AG20443 (cell line): ENCODE data around the gene USP40.

Experiments used
- DNase-seq: peaks from one replicate; pipeline ENCODE4 v3.0.0; 2012; ENCODE audit warnings: low spot score, mixed read lengths

USP40 gene

GRCh38 chr2:233443511-233444183, 122.9 kb downstream of the USP40 start:
- peak; percentile 92 for DNase-seq

GRCh38 chr2:233442028-233442310, 124.6 kb downstream of the USP40 start:
- no peak for DNase-seq

GRCh38 chr2:233441161-233442027, 125.2 kb downstream of the USP40 start:
- DNase-seq: no peak

- no peak for DNase-seq
These were observed 125.9 kb downstream of the USP40 start for GRCh38 chr2:233440714-233441113.

GRCh38 chr2:233440314-233440713, 126.3 kb downstream of the USP40 start:
- no peak for DNase-seq

GRCh38 chr2:233439191-233439590, 127.4 kb downstream of the USP40 start:
- no peak for DNase-seq

GRCh38 chr2:233438573-233439147, 127.9 kb downstream of the USP40 start:
- DNase-seq: no peak

GRCh38 chr2:233437439-233437955, 129.1 kb downstream of the USP40 start:
- DNase-seq: no peak

GRCh38 chr2:233436691-233437438, 129.7 kb downstream of the USP40 start:
- no peak for DNase-seq

- DNase-seq: no peak
These were observed 130.4 kb downstream of the USP40 start for GRCh38 chr2:233436191-233436581.

GRCh38 chr2:233435436-233436190, 131.0 kb downstream of the USP40 start:
- no peak for DNase-seq

GRCh38 chr2:233434666-233435330, 131.8 kb downstream of the USP40 start:
- no peak for DNase-seq

- DNase-seq: no peak
These were observed 132.8 kb downstream of the USP40 start for GRCh38 chr2:233433794-233434193.

GRCh38 chr2:233433029-233433428, 133.6 kb downstream of the USP40 start:
- DNase-seq: no peak

- DNase-seq: no peak
These were observed 135.9 kb downstream of the USP40 start for GRCh38 chr2:233430651-233431050.

GRCh38 chr2:233430081-233430480, 136.5 kb downstream of the USP40 start:
- DNase-seq: no peak

- no peak for DNase-seq
These were observed 137.2 kb downstream of the USP40 start for GRCh38 chr2:233429175-233429897.

GRCh38 chr2:233428438-233428837, 138.1 kb downstream of the USP40 start:
- no peak for DNase-seq

- no peak for DNase-seq
These were observed 138.6 kb downstream of the USP40 start for GRCh38 chr2:233428008-233428407.

- no peak for DNase-seq
These were observed 139.8 kb downstream of the USP40 start for GRCh38 chr2:233426619-233427342.
